Tibial artery (tissue), 4 donors: ENCODE measurements around the gene KLC4.
"Not testable (repeated sequence)": the region's sequence is repeated elsewhere in the genome, so short reads cannot be mapped to it uniquely, and the experiment has no call there.

Source experiments
- DNase-seq, 2 donors: peaks; one replicate each; pipeline ENCODE4 v3.0.0-alpha.2; 2019
- H3K27ac ChIP-seq, 2 donors: fragments of 200-600 bp; sonication (generic) in 1 of 2; 1 replicate in 1 of 2; 2 replicates in 1 of 2; pipeline ENCODE4 v1.5.1; 2018 to 2019; ENCODE audit warnings: mild to moderate bottlenecking in 1 of 2
- H3K27me3 ChIP-seq, 2 donors: fragments of 200-600 bp; sonication (generic) in 1 of 2; one replicate each; pipeline versions ENCODE4 v1.5.1 to v1.6.0; 2016 to 2019
- H3K36me3 ChIP-seq, 3 donors: fragments of 200-600 bp; sonication (generic) in 2 of 3; one replicate each; pipeline ENCODE4 v1.5.1; 2016 to 2019; ENCODE audit warnings: mild to moderate bottlenecking in 2 of 3
- H3K4me1 ChIP-seq, 4 donors: fragments of 200-600 bp; sonication (generic) in 2 of 4; 1 replicate in 3 of 4; 2 replicates in 1 of 4; pipeline ENCODE4 v1.5.1; 2016 to 2019
- H3K4me3 ChIP-seq, 2 donors: fragments of 200-600 bp; sonication (generic) in 1 of 2; 1 replicate in 1 of 2; 2 replicates in 1 of 2; pipeline ENCODE4 v1.5.1; 2018 to 2019; ENCODE audit warnings: mild to moderate bottlenecking in 2 of 2
- H3K9me3 ChIP-seq, 3 donors: fragments of 200-600 bp; sonication (generic) in 1 of 3; one replicate each; pipeline ENCODE4 v1.5.1; 2016 to 2019
- CTCF ChIP-seq, 2 experiments: fragments of 200-600 bp in 1 of 2; fragments of 450-650 bp in 1 of 2; IDR thresholded peaks; one replicate each; pipeline ENCODE4 v1.5.1; 2017 to 2019; ENCODE audit warnings: antibody characterized with exemption in 2 of 2, mild to moderate bottlenecking in 1 of 2, moderate library complexity in 1 of 2
- intact Hi-C: fragments of 100-400 bp; cut with DNase I; formaldehyde crosslinking; loops from one replicate; pipeline ENCODE4 v1.15.0; 2023; ENCODE audit warnings: low total_unique reads

KLC4 gene

GRCh38 chr6:43037197-43037596 is 22.2 kb upstream of the KLC4 start:
- H3K4me1 ChIP-seq: peaks cover 0 to 5% (median 0%) of the 10 kb centered on the region in 4 donors
- intact Hi-C loops: no loop called here
- no peak overlapping the region for H3K4me3 ChIP-seq
- H3K27ac ChIP-seq: no peak overlapping the region
- H3K27me3 ChIP-seq: no peaks in the 10 kb centered on the region
- H3K9me3 ChIP-seq: no peaks in the 10 kb centered on the region
- H3K36me3 ChIP-seq: peaks cover 4 to 95% (median 37%) of the 10 kb centered on the region in 3 donors
- TF ChIP-seq CTCF (IDR thresholded peaks at IDR 0.05): no peak
- no peak for DNase-seq

- intact Hi-C loops: no loop called here
- H3K4me3 ChIP-seq: no peak overlapping the region
- H3K4me1 ChIP-seq: peaks cover 0 to 5% (median 0%) of the 10 kb centered on the region in 4 donors
- DNase-seq: no peak
- TF ChIP-seq CTCF (IDR thresholded peaks at IDR 0.05): no peak
- no peaks in the 10 kb centered on the region for H3K9me3 ChIP-seq
- no peak overlapping the region for H3K27ac ChIP-seq
- peaks cover 4 to 95% (median 37%) of the 10 kb centered on the region in 3 donors for H3K36me3 ChIP-seq
- H3K27me3 ChIP-seq: no peaks in the 10 kb centered on the region
Observed at GRCh38 chr6:43037706-43038105, 21.7 kb upstream of the KLC4 start.

- no peak overlapping the region for H3K4me3 ChIP-seq
- no peak for TF ChIP-seq CTCF (IDR thresholded peaks at IDR 0.05)
- DNase-seq: no peak
- peaks cover 0 to 5% (median 0%) of the 10 kb centered on the region in 4 donors for H3K4me1 ChIP-seq
- H3K9me3 ChIP-seq: no peaks in the 10 kb centered on the region
- H3K36me3 ChIP-seq: peaks cover 8 to 95% (median 44%) of the 10 kb centered on the region in 3 donors
- intact Hi-C loops: no loop called here
- H3K27ac ChIP-seq: no peak overlapping the region
- H3K27me3 ChIP-seq: no peaks in the 10 kb centered on the region
Observed at GRCh38 chr6:43038727-43039126, 20.7 kb upstream of the KLC4 start.

GRCh38 chr6:43040542-43041257 is 18.7 kb upstream of the KLC4 start:
- TF ChIP-seq CTCF (IDR thresholded peaks at IDR 0.05): no peak
- H3K27ac ChIP-seq: no peak overlapping the region
- peaks cover 8 to 95% (median 48%) of the 10 kb centered on the region in 3 donors for H3K36me3 ChIP-seq
- DNase-seq: no peak
- intact Hi-C loops: no loop called here
- H3K27me3 ChIP-seq: no peaks in the 10 kb centered on the region
- H3K4me3 ChIP-seq: no peak overlapping the region
- peaks cover 0 to 3% (median 0%) of the 10 kb centered on the region in 4 donors for H3K4me1 ChIP-seq
- no peaks in the 10 kb centered on the region for H3K9me3 ChIP-seq

GRCh38 chr6:43041475-43041874 is 18.0 kb upstream of the KLC4 start:
- H3K27me3 ChIP-seq, DNase-seq, H3K4me1 ChIP-seq, H3K4me3 ChIP-seq, H3K9me3 ChIP-seq, H3K27ac ChIP-seq, intact Hi-C loops: not testable (repeated sequence)
- H3K36me3 ChIP-seq: peaks cover 8 to 95% (median 53%) of the 10 kb centered on the region in 3 donors

GRCh38 chr6:43043310-43043709 is 16.1 kb upstream of the KLC4 start:
- intact Hi-C loops: no loop called here
- Histone ChIP-seq H3K27me3 (no peaks in the 10 kb centered on the region), H3K27ac (no peak overlapping the region), H3K9me3 (no peaks in the 10 kb centered on the region), H3K36me3 (peaks cover 8 to 95% (median 46%) of the 10 kb centered on the region in 3 donors), H3K4me1 (no peaks in the 10 kb centered on the region), H3K4me3 (no peak overlapping the region)
- no peak for DNase-seq
- no peak for TF ChIP-seq CTCF (IDR thresholded peaks at IDR 0.05)
